ENCODE data around the gene RABGAP1L.
"Not testable (repeated sequence)": the region's sequence is repeated elsewhere in the genome, so short reads cannot be mapped to it uniquely, and the experiment has no call there.

The RABGAP1L gene

GRCh38 chr1:174358344-174358743 is 199.0 kb downstream of the RABGAP1L start:
- in situ Hi-C loops (cut with MboI; ENCODE audit: low sequenced_read_pairs) = no loop called here

- in situ Hi-C loops (cut with MboI; ENCODE audit: low sequenced_read_pairs) = no loop called here
Measured at GRCh38 chr1:174358786-174359453, 199.6 kb downstream of the RABGAP1L start.

DNA sequence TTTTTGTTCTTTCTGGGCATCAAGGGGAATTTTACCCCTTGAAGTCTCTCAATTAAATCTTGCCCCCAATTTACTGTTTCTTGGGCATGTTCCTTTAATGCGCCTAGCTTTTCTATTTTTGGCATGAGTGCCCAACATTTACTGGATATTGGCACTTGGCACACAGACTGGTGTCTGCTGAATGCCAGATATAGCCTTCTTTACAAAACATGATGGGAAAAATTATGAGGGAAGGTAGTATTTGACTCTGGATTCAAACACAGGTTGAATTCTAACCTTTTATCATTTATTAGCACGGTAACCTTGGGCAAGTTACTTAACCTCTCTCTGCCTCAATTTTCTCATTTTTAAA is 200.1 kb downstream of the RABGAP1L start:
- in situ Hi-C loops (cut with MboI; ENCODE audit: low sequenced_read_pairs) = no loop called here

GRCh38 chr1:174364996-174365736 is 205.8 kb downstream of the RABGAP1L start:
- in situ Hi-C loops (cut with MboI; ENCODE audit: low sequenced_read_pairs) = no loop called here

GRCh38 chr1:174366946-174367345 is 207.6 kb downstream of the RABGAP1L start:
- in situ Hi-C loops (cut with MboI; ENCODE audit: low sequenced_read_pairs) = no loop called here

DNA sequence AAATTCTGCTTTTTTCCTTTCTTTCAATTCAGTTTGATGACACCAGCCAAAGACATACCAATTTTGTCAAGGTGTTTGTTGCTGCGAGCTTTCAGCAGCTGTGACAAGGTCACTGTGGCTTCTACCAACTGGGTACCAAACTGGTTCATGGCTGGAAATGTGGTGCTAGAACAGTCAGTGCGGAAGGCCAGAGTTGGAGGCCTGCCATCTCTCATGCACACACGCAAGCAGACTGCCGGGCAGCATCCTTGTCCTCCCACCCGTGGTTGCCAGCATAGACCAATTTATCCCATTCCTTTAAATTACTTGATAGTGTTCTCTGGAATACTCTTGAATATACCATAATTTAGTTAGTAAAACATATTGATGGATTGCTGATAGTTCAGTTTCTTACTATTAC is 208.6 kb downstream of the RABGAP1L start:
- in situ Hi-C loops (cut with MboI; ENCODE audit: low sequenced_read_pairs) = no loop called here

GRCh38 chr1:174376030-174376429 is 216.7 kb downstream of the RABGAP1L start:
- in situ Hi-C loops (cut with MboI; ENCODE audit: low sequenced_read_pairs) = no loop called here

- in situ Hi-C loops (cut with MboI; ENCODE audit: low sequenced_read_pairs) = no loop called here
Measured at GRCh38 chr1:174391716-174392115, 232.4 kb downstream of the RABGAP1L start.

GRCh38 chr1:174393885-174394284 is 234.6 kb downstream of the RABGAP1L start:
- in situ Hi-C loops (cut with MboI; ENCODE audit: low sequenced_read_pairs) = no loop called here

- in situ Hi-C loops (cut with MboI; ENCODE audit: low sequenced_read_pairs) = no loop called here
Measured at GRCh38 chr1:174397261-174397660, 237.9 kb downstream of the RABGAP1L start.

DNA sequence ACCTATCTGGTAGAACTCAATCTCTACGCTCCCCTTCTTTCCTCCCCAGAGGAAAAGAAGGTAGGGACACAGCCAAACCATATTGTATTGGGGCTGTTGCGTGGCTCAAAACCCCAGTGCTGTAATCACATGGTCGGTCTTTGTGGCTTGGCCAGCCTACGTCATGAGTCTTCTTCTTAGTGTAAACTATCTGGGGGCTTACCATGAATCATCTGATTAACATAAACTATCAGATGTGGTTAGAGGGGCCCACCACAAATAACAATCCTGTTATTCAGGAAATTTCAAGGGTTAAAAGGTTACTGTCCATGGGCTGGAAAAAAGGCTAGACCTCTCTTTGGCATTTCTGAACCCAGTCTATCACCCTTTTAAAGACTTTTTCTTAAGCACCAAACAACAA is 238.9 kb downstream of the RABGAP1L start:
- in situ Hi-C loops (cut with MboI; ENCODE audit: low sequenced_read_pairs) = no loop called here

GRCh38 chr1:174399211-174399610 is 239.9 kb downstream of the RABGAP1L start:
- in situ Hi-C loops (cut with MboI; ENCODE audit: low sequenced_read_pairs) = no loop called here

GRCh38 chr1:174401075-174401474 is 241.8 kb downstream of the RABGAP1L start:
- in situ Hi-C loops (cut with MboI; ENCODE audit: low sequenced_read_pairs) = no loop called here

- in situ Hi-C loops (cut with MboI; ENCODE audit: low sequenced_read_pairs) = no loop called here
Measured at GRCh38 chr1:174405219-174405618, 245.9 kb downstream of the RABGAP1L start.

DNA sequence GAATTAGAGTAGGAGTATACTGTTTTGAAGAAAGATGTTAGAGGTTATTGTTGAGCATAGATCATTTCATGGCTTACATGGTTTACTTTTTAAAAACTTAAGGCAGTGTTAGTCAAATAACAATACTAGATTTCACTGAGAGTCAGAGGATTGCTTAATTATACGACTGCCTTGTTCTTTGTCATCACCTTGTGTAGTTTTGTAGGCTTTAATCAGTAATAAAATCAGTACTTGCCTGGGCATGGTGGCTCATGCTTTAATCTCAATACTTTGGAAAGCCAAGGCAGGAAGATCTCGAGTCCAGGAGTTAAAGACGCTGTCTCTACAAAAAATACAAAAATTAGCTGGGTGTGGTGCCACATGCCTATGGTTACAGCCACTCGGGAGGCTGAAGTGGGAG is 247.1 kb downstream of the RABGAP1L start:
- in situ Hi-C loops (cut with MboI; ENCODE audit: low sequenced_read_pairs) = no loop called here

DNA sequence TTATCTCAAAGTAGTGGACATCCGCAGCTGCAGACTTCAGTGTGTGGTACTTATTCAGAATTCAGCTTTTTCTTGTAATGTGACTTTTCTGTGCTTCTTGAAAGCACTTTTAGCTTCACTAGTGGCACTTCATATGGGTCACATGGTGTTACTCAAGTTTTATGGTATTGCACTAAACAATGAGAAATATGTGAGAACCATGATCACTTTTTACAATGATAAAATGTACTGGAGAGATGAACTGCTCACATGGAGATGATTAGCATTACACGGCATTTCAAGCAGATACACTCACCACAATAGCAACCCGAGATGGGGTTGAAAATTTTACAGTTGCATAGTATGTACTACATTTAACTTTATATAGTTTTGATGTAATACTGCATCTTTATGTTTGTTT is 248.3 kb downstream of the RABGAP1L start:
- in situ Hi-C loops (cut with MboI; ENCODE audit: low sequenced_read_pairs) = no loop called here

DNA sequence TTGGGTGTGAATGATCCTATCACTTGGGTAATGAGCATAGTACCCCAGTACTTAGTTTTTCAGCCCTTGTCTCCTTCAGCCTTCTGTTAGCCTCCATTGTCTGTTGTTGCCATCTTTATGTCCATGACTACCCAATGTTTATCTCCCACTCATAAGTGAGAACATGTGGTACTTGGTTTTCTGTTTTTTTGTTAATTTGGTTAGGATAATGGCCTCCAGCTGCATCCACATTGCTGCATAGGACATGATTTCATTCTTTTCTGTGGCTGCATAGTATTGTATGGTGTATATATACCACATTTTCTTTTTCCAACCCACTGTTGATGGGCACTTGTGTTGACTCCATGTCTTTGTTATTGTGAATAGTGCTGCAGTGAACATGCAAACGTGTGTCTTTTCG is 248.8 kb downstream of the RABGAP1L start:
- in situ Hi-C loops (cut with MboI; ENCODE audit: low sequenced_read_pairs) = no loop called here

DNA sequence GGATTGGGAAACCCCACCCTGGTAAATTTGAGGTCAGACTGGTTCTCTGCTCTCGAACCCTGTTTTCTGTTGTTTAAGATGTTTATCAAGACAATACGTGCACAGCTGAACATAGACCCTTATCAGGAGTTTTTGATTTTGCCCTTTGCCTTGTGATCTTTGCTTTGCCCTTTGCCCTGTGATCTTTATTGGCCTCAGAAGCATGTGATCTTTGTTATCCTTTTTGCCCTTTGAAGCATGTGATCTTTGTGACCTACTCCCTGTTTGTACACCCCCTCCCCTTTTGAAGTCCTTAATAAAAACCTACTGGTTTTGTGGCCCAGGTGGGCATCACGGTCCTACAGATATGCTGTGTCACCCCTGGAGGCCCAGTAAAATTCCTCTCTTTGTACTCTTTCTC is 250.5 kb downstream of the RABGAP1L start:
- in situ Hi-C loops (cut with MboI; ENCODE audit: low sequenced_read_pairs) = not testable (repeated sequence)

- in situ Hi-C loops (cut with MboI; ENCODE audit: low sequenced_read_pairs) = no loop called here
Measured at GRCh38 chr1:174413632-174414031, 254.3 kb downstream of the RABGAP1L start.

DNA sequence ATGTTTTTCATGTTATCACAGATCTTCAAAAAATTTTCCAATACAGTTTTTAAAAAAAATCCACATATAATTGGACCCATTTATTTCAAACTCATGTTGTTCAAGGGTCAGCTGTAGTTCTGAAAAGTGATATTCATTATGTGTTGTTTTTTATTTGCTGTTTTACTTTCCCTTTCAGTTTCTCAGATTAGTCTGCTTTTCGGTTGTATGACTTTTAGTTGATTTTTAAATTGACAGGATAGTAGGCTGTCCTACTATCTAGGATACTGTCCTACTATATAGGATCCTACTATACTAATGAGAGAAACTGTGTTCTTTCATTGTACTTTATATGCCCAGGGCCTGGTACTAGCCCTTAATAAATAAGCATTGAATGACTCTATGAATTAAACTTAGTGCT is 254.9 kb downstream of the RABGAP1L start:
- in situ Hi-C loops (cut with MboI; ENCODE audit: low sequenced_read_pairs) = no loop called here

- in situ Hi-C loops (cut with MboI; ENCODE audit: low sequenced_read_pairs) = no loop called here
Measured at GRCh38 chr1:174415506-174415905, 256.2 kb downstream of the RABGAP1L start.

- in situ Hi-C loops (cut with MboI; ENCODE audit: low sequenced_read_pairs) = no loop called here
Measured at GRCh38 chr1:174417921-174418320, 258.6 kb downstream of the RABGAP1L start.

DNA sequence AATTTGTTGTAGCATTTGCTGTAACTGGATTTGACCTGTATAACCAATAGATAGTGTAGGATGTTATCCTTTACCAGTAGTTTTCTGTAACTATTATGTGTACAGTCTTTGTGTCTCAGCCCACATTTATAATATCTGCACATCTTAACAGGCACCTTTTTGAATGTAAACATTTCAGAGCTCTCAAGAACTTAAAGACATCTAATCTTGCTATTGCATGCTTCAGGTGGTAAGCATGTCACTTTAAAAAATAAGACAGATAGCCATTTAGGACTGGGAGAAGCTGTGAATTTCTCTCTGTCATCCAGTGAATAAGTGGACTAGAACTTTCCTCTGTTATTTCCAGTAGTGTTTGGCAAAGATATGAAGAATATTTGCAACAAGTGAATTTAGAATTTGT is 265.8 kb downstream of the RABGAP1L start:
- in situ Hi-C loops (cut with MboI; ENCODE audit: low sequenced_read_pairs) = no loop called here

Measured in HL-60/S4 treated with phorbol 12-myristate 13-acetate at 8.2 ng/mL for 4 days and 3 days (cell line).